SK-N-MC (cell line): ENCODE results near the gene KCNJ11.

Experiments used
- EZH2 ChIP-seq: fragments of 200-600 bp; sonication (generic); IDR thresholded peaks from one replicate; pipeline ENCODE4 v1.6.1; 2017; ENCODE audit warnings: antibody characterized with exemption
- POLR2AphosphoS5 ChIP-seq: IDR thresholded peaks from 2 replicates; pipeline ENCODE4 v1.6.1; 2012; ENCODE audit warnings: mild to moderate bottlenecking, low read depth, low read length, borderline replicate concordance

DNA sequence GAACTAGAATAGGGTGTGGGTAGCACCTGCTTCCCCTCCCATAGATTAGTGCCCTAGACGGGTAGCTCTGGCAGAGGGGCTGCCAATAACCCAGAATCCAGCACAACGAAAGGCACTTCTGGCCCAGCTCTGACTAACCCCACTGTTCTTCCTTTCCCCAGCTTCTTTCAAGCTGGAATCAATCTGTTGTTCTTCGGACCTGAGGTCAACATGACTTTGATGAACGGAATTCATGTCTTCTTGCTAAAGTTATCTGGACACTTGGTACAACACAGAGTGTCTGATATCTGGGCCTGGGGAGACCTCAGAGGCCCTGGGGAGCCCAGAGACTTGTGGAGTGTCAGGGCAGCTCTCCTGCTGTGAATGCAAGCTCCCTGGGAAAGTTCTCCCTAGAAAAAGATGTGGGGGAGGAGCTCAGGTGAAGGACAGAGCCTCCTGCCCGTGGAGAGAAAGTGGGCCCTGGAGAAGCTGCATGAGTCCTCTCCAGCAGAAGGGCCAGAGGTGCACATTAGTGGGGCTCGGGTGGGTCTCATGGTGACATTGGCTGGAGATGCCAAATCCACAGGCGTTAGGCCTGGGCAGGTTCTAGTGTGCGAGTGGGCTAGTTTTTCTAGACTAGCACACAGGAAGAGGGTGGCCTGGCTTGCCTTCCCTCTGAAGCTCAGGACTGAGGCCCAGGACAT is 6.3 kb downstream of the KCNJ11 start:
- TF ChIP-seq EZH2: no peak
- no peak for TF ChIP-seq POLR2AphosphoS5
